PC-9 (cell line): ENCODE data around the gene PRICKLE2.

Source experiments
- EZH2 ChIP-seq: fragments of 200-600 bp; sonication (generic); IDR thresholded peaks from 2 replicates; pipeline ENCODE4 v1.8.0; 2017; ENCODE audit warnings: antibody characterized with exemption, low read depth
- TF ChIP-seq, protein P1 (sequence below): fragments of 200-600 bp; sonication (generic); conservative IDR thresholded peaks from 2 replicates; pipeline ENCODE4 v1.6.1; 2017; ENCODE audit warnings: mixed run types, antibody characterized with exemption, mild to moderate bottlenecking, moderate library complexity

DNA sequence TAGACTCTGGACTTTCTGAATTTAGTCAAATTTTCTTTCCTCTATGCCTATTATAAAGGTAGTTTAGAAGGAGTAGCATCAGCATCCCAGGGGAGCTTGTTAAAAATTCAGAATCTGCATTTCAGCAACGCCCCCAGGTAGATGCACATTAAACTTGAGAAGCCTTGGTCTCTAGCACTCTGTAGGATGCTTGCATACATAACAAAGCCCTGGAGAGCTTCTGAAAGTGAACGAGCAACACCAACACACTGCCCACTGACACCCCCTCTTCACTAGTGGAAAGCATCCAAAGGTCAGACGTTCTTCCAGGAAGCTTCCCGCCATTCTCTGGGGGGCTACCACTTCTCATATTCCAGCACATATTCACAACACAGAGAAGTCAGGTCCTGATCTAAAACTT is 6.5 kb downstream of the PRICKLE2 start:
- TF ChIP-seq, protein P1, sequence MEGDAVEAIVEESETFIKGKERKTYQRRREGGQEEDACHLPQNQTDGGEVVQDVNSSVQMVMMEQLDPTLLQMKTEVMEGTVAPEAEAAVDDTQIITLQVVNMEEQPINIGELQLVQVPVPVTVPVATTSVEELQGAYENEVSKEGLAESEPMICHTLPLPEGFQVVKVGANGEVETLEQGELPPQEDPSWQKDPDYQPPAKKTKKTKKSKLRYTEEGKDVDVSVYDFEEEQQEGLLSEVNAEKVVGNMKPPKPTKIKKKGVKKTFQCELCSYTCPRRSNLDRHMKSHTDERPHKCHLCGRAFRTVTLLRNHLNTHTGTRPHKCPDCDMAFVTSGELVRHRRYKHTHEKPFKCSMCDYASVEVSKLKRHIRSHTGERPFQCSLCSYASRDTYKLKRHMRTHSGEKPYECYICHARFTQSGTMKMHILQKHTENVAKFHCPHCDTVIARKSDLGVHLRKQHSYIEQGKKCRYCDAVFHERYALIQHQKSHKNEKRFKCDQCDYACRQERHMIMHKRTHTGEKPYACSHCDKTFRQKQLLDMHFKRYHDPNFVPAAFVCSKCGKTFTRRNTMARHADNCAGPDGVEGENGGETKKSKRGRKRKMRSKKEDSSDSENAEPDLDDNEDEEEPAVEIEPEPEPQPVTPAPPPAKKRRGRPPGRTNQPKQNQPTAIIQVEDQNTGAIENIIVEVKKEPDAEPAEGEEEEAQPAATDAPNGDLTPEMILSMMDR, result no peak
- TF ChIP-seq EZH2, result no peak
